ENCODE data around the gene SIPA1L3.

- TF ChIP-seq CTCF (conservative IDR thresholded peaks at IDR 0.05; ENCODE audit: low read depth, low read length) (no peak), EZH2 (IDR thresholded peaks at IDR 0.05; ENCODE audit: borderline replicate concordance, low read depth, low read length, poor library complexity, severe bottlenecking) (no peak)
Observed at GRCh38 chr19:37877147-37877546, 29.9 kb upstream of the SIPA1L3 start.

Measured in A673 (cell line).